ENCODE results near the gene CEP95.
A peak's percentile ranks its signal among the peaks of the same experiment; 100 is the strongest.

Gene CEP95

GRCh38 chr17:64496348-64496785, 10.4 kb upstream of the CEP95 start:
- no peak for DNase-seq

- peak; percentile 94 for DNase-seq
These were observed 9.8 kb upstream of the CEP95 start, which contains the start of gene POLG2 for GRCh38 chr17:64496786-64497564. Gene POLG2, minus strand, starts transcription at chr17:64497054. Its CDS starts 86 bp downstream, at chr17:64496968.

GRCh38 chr17:64497565-64498035, 9.2 kb upstream of the CEP95 start:
- DNase-seq = no peak

- no peak for DNase-seq
These were observed 8.2 kb upstream of the CEP95 start for GRCh38 chr17:64498308-64499203.

GRCh38 chr17:64499805-64500486, 6.8 kb upstream of the CEP95 start:
- DNase-seq = no peak

GRCh38 chr17:64500487-64500859, 6.3 kb upstream of the CEP95 start:
- DNase-seq = no peak

- DNase-seq = no peak
These were observed 5.7 kb upstream of the CEP95 start for GRCh38 chr17:64500862-64501765.

GRCh38 chr17:64502021-64502420, 4.8 kb upstream of the CEP95 start:
- no peak for DNase-seq

- DNase-seq = no peak
These were observed 4.0 kb upstream of the CEP95 start for GRCh38 chr17:64502809-64503208.

GRCh38 chr17:64503341-64503740, 3.4 kb upstream of the CEP95 start:
- DNase-seq = no peak

- DNase-seq = no peak
These were observed 2.7 kb upstream of the CEP95 start for GRCh38 chr17:64503821-64504768.

- DNase-seq = no peak
These were observed 1.9 kb upstream of the CEP95 start for GRCh38 chr17:64504769-64505339.

- peak; percentile 94 for DNase-seq
These were observed 1.2 kb upstream of the CEP95 start for GRCh38 chr17:64505340-64506200.

- peak; percentile 98 for DNase-seq
These were observed 589 bp upstream of the CEP95 start, which contains the start of gene DDX5 for GRCh38 chr17:64506201-64506575. Gene DDX5, minus strand, starts transcription at chr17:64506289. Its CDS starts 170 bp downstream, at chr17:64506119.

GRCh38 chr17:64507413-64507782, 621 bp downstream of the CEP95 start:
- DNase-seq = peak; percentile 80

GRCh38 chr17:64508683-64509082, 1.9 kb downstream of the CEP95 start:
- DNase-seq = no peak

GRCh38 chr17:64509179-64509578, 2.4 kb downstream of the CEP95 start:
- DNase-seq = no peak

- DNase-seq = no peak
These were observed 8.6 kb downstream of the CEP95 start for GRCh38 chr17:64515419-64515818.

GRCh38 chr17:64515829-64516228, 9.1 kb downstream of the CEP95 start:
- DNase-seq = no peak
